ENCODE measurements around the gene PPP2R3C.
"Not testable (repeated sequence)": the region's sequence is repeated elsewhere in the genome, so short reads cannot be mapped to it uniquely, and the experiment has no call there.

GRCh38 chr14:35094645-35095044, 27.1 kb downstream of the PPP2R3C start:
- TF ChIP-seq POLR2AphosphoS5 (IDR thresholded peaks at IDR 0.05); RAD21 (conservative IDR thresholded peaks at IDR 0.05); SMC3 (conservative IDR thresholded peaks at IDR 0.05; ENCODE audit: poor library complexity); TAF1 (IDR thresholded peaks at IDR 0.05; ENCODE audit: low read depth); EZH2 (IDR thresholded peaks at IDR 0.05; ENCODE audit: borderline replicate concordance, insufficient read depth, low read length, poor library complexity, severe bottlenecking); EP300 (conservative IDR thresholded peaks at IDR 0.05; ENCODE audit: poor library complexity, severe bottlenecking); MXI1 (conservative IDR thresholded peaks at IDR 0.05; ENCODE audit: poor library complexity, severe bottlenecking): not testable (repeated sequence)
- TF ChIP-seq, protein P1, sequence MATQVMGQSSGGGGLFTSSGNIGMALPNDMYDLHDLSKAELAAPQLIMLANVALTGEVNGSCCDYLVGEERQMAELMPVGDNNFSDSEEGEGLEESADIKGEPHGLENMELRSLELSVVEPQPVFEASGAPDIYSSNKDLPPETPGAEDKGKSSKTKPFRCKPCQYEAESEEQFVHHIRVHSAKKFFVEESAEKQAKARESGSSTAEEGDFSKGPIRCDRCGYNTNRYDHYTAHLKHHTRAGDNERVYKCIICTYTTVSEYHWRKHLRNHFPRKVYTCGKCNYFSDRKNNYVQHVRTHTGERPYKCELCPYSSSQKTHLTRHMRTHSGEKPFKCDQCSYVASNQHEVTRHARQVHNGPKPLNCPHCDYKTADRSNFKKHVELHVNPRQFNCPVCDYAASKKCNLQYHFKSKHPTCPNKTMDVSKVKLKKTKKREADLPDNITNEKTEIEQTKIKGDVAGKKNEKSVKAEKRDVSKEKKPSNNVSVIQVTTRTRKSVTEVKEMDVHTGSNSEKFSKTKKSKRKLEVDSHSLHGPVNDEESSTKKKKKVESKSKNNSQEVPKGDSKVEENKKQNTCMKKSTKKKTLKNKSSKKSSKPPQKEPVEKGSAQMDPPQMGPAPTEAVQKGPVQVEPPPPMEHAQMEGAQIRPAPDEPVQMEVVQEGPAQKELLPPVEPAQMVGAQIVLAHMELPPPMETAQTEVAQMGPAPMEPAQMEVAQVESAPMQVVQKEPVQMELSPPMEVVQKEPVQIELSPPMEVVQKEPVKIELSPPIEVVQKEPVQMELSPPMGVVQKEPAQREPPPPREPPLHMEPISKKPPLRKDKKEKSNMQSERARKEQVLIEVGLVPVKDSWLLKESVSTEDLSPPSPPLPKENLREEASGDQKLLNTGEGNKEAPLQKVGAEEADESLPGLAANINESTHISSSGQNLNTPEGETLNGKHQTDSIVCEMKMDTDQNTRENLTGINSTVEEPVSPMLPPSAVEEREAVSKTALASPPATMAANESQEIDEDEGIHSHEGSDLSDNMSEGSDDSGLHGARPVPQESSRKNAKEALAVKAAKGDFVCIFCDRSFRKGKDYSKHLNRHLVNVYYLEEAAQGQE (IDR thresholded peaks at IDR 0.05; ENCODE audit: borderline replicate concordance), result not testable (repeated sequence)
- TF ChIP-seq, protein P2, sequence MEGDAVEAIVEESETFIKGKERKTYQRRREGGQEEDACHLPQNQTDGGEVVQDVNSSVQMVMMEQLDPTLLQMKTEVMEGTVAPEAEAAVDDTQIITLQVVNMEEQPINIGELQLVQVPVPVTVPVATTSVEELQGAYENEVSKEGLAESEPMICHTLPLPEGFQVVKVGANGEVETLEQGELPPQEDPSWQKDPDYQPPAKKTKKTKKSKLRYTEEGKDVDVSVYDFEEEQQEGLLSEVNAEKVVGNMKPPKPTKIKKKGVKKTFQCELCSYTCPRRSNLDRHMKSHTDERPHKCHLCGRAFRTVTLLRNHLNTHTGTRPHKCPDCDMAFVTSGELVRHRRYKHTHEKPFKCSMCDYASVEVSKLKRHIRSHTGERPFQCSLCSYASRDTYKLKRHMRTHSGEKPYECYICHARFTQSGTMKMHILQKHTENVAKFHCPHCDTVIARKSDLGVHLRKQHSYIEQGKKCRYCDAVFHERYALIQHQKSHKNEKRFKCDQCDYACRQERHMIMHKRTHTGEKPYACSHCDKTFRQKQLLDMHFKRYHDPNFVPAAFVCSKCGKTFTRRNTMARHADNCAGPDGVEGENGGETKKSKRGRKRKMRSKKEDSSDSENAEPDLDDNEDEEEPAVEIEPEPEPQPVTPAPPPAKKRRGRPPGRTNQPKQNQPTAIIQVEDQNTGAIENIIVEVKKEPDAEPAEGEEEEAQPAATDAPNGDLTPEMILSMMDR (IDR thresholded peaks at IDR 0.05; ENCODE audit: poor library complexity, severe bottlenecking), result not testable (repeated sequence)
